ACHN (cell line): Measurements from ENCODE around the gene MEGF8.

Experiments used
- DNase-seq: peaks from one replicate; pipeline ENCODE4 v3.0.0-alpha.2; 2015
- in situ Hi-C: cut with HindIII; loops from 2 replicates; pipeline ENCODE4 v1.10.0; 2017; ENCODE audit warnings: low sequenced_read_pairs, low pct_ligation_motif_present, low pct_unique_long_range_greater_than_20kb

The MEGF8 gene

DNA sequence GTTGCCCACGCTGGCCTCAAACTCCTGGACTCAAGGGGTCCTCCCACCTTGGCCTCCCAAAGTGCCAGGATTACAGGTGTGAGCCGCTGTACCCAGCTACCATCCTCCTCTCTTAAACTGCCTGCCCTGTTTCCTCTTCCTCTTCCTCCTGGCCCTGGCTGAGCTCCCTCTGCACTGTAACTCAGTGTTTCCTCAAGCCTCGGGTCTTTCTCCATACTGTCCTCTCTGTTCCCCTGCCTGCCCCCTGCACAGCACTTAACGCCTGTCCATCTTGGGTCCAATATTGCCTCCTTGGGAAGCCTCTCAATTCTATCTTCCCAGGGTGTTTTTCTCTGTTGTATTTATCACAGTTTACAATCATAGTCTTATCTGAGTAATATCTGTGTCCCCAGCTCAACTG lies 95.7 kb downstream of the MEGF8 start:
- no peak for DNase-seq
- in situ Hi-C loops = no loop called here

DNA sequence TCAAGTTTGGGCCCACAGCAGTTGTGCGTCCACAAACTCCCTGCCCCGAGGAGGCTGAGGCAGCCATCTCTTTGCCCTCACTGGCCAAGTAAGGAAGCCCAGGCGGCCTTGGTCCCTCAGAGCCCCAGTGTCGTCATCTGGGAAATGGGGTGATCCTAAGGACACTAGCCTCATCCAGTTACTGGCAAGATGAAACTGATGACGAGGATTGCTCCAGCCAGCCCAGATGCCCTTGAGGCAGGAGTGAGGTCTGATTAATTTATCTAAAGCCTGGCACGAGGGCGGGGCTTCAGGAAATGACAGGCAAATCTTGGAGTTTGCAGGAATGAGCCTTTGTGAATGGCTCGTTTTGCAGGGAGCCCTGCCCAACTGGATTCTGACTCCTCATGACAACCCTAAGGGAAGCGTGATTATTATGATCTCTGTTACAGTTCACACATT lies 96.2 kb downstream of the MEGF8 start:
- in situ Hi-C loops = no loop called here
- no peak for DNase-seq

DNA sequence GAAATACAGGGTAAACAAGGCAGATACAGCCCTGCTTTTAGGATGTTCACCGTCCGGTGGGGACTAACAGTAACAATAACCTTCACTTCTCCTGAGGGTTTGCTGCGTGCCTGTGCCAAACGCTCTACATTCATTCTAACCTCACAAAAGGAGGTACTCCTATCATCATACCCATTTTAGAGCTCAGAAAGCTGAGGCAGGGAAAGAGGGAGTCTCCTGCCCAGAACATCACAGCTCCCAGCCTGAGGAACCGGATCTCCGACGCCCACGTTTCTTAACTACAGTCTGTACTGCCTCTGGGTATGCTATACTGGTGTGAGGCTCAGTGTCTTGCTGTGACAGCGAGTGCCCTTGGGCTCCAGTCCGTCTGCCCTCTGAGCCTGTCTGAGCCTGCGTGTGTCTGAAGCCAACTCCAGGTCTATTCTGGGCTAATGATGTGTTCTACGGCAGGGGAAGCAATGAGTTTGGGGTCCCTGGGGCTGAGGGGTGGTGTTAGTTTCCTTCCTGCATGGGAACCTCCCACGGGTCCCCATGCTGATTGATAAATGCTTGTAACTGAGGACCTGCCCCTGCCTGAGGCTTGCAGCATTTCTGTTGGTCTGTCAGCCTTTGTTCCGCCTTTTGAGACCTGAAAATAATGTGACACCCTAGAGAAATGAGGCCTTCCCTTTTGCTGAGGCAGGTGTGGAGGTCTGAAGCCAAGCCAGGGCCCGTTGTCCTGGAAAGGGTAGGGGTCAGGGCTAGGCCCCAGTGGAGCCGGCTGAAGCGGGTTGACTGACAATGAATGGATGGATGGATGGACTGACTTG lies 96.9 kb downstream of the MEGF8 start:
- in situ Hi-C loops = no loop called here
- no peak for DNase-seq

DNA sequence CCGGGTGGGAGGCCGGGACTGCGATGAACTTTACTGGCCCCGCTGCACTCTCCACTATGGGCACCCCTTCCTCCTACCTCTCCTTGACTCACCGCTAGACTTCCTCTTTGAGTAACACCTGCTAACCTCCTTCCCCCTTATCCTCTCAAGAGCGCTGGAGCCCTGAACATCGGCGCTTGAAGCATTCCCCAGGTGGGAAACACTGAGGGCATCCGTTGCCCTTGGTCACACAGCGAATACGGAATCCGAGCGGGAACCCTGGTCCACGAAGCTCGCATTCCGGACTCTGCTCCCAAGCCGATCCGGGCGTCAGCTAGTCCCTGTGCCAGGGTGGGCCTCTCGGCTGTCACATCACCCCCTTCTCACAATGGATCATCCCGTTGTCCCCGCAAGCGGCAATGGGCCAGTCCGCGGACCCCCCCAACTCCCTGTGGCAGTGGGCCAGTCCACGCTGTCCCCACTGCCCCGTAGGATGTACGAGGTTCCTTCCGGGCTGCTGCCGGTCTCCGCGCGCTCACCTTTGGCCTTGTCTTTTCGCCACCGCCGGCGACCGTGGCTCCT lies 97.5 kb downstream of the MEGF8 start:
- in situ Hi-C loops = no loop called here
- peak; percentile 12 for DNase-seq

DNA sequence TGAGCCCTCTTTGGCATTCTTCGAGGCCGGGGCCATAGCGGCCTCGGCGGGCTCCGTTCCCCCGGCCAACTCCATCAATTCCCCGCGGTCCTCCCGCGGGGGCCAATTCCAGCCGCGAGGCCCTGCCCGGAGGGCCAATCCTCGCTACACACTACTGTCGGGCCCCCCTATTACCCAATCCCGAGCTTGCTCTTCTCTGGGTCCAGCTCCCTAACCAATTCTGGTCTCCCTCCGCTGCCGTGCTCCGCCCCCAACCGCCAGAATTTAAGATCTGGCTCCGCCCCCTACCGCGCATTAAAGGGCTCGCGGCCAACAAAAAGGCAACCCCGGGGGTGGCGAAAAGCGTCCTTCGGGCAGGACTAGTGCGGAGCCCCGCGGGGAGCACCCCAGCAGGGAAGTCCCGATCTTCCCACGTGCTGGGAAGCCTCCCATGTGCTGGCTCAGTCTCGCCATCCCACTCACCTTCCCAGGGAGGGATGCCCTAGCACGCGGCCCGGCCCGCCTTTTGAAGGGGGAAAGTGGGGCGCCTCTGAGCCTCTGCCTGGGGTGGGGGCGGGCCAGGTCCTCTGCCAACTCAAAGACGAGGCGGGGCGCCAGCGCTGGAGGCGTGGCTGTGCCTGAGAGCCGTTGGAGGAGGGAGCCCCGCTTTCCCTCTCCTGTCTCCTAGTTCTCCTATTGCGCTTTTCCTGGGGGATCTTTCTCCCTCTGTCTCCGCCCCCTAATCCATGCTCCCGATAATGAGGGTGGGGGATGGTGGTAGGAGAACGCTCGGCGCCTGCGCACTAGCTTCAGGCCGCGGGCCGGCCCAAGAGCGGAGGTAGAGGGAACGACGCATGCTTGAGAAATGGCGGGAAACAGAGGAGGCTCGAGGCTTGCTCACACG lies 98.3 kb downstream of the MEGF8 start:
- in situ Hi-C loops = no loop called here
- DNase-seq = peak; percentile 89

DNA sequence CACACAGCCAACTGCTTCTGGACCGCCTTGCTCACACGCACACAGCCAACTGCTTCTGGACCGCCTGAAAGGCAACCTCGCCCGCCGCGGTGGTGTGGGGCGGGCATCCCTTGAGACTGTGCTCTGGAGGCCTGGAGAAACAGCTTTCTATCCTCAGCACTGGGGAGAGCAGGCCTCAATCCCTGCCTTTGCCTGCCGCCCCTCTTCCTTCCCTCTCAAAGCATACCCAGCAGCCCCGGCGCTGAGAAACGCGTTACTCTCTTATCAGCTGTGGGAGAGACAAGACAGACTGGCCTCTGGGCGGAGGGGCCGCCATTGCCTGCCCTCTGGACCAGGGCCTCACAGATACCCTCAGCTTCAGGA lies 98.9 kb downstream of the MEGF8 start:
- no peak for DNase-seq
- in situ Hi-C loops = no loop called here

DNA sequence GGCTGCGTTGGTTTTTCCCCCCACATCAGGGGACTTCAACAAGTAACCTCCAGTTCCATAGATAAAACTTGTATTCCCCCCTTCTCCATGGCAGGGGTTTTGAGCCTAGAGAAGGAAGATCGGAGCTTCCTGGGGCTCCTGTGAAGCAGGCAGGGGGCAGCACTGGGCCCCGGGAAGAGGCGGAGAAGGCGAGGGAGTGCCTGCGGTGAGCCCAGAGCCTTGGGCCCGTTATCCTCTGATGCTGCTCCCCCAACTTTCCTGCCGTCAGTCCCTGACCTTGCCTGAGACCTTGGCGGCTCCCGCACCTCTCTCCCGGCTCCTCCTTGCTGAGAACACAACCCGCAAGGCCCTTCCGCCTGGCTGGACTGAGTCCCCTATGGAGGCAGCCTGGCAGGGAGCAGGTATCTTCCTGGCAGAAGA lies 99.3 kb downstream of the MEGF8 start:
- no peak for DNase-seq

DNA sequence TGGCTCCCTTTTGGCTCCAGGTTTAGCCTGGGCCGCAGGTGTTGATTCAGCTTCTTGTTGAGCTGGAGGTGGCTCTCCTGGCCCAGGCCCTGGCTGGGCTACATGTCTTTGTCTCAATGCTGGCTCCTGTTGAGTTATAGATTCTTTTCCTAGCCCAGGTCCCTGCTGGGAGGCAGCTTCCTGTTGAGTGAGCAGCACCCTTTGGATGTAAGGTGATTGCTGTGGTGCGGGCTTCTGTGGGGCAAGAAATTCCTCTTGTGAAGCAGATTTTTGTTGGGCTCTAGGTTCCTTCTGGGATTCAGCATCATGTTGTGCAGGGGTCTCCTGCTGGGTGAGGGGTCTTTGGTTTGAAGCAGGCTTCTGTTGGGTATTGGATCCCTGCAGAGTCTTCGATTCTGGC lies 101.2 kb downstream of the MEGF8 start:
- DNase-seq = no peak
- in situ Hi-C loops = no loop called here

More for the DNA sequence above, 99.3 kb downstream of the MEGF8 start:
- in situ Hi-C loops = no loop called here

DNA sequence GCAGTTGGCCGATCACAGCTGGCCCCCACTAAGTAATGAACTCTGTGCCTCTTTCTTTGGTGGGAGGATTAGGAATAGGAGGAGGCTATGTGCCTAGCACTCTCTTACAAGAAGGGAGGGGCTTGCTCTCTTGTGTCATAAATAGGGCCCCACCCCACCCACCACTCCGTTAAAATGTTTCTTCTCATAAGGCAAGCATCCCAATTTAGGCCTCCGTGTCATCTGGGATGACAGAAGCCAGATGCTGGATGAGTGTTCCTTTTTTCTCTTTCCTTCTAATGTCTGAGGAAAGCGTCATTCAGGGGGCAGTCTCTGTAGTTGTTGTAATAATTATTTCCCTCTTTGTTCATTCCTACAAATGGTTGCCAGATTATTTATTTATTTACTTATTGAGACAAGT lies 101.9 kb downstream of the MEGF8 start, which contains the start of gene LIPE:
Gene LIPE (minus strand): TSS at position 76 of the 400 bp plus-strand sequence. CDS start 239 bp downstream, outside the sequence.
- no peak for DNase-seq
- in situ Hi-C loops = no loop called here
